ENCODE measurements around the gene AKTIP.

- TF ChIP-seq, protein P1, sequence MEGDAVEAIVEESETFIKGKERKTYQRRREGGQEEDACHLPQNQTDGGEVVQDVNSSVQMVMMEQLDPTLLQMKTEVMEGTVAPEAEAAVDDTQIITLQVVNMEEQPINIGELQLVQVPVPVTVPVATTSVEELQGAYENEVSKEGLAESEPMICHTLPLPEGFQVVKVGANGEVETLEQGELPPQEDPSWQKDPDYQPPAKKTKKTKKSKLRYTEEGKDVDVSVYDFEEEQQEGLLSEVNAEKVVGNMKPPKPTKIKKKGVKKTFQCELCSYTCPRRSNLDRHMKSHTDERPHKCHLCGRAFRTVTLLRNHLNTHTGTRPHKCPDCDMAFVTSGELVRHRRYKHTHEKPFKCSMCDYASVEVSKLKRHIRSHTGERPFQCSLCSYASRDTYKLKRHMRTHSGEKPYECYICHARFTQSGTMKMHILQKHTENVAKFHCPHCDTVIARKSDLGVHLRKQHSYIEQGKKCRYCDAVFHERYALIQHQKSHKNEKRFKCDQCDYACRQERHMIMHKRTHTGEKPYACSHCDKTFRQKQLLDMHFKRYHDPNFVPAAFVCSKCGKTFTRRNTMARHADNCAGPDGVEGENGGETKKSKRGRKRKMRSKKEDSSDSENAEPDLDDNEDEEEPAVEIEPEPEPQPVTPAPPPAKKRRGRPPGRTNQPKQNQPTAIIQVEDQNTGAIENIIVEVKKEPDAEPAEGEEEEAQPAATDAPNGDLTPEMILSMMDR (conservative IDR thresholded peaks at IDR 0.05; ENCODE audit: low read depth, low read length), result no peak
- TF ChIP-seq BHLHE40 (IDR thresholded peaks at IDR 0.05; ENCODE audit: low read depth, low read length) (no peak), SMC3 (IDR thresholded peaks at IDR 0.05; ENCODE audit: low read depth, low read length) (no peak), POLR2A (IDR thresholded peaks at IDR 0.05; ENCODE audit: low read depth, low read length) (no peak), NFE2L2 (IDR thresholded peaks at IDR 0.05; ENCODE audit: low read depth, low read length) (no peak), CEBPB (IDR thresholded peaks at IDR 0.05; ENCODE audit: low read depth, low read length) (no peak), RAD21 (IDR thresholded peaks at IDR 0.05; ENCODE audit: low read length) (no peak), USF2 (IDR thresholded peaks at IDR 0.05; ENCODE audit: low read depth, low read length) (no peak)
These were observed 8.0 kb upstream of the AKTIP start for GRCh38 chr16:53511084-53511402.
